ENCODE data around the gene MRTFB.

Gene MRTFB

DNA sequence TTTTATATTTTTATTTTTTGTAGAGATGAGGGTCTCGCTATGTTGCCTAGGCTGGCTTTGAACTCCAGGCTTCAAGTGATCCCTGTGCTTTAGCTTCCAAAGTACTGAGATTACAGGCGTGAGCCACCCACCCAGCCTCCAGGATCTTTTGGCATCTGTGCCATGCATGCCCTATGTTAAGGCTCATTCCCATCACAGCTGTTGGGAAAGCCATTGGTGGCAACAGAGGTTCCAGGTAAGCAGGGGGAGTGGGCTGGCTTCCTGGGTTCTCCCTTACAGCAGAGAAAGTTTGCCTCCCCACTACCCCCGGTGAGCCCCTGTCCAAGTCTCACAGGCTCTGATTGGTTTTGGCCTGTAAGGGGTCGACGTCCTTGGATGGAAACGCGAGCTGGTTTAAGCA, 8.9 kb upstream of the MRTFB start:
- DNase-seq (ENCODE audit: low spot score), result no peak

DNA sequence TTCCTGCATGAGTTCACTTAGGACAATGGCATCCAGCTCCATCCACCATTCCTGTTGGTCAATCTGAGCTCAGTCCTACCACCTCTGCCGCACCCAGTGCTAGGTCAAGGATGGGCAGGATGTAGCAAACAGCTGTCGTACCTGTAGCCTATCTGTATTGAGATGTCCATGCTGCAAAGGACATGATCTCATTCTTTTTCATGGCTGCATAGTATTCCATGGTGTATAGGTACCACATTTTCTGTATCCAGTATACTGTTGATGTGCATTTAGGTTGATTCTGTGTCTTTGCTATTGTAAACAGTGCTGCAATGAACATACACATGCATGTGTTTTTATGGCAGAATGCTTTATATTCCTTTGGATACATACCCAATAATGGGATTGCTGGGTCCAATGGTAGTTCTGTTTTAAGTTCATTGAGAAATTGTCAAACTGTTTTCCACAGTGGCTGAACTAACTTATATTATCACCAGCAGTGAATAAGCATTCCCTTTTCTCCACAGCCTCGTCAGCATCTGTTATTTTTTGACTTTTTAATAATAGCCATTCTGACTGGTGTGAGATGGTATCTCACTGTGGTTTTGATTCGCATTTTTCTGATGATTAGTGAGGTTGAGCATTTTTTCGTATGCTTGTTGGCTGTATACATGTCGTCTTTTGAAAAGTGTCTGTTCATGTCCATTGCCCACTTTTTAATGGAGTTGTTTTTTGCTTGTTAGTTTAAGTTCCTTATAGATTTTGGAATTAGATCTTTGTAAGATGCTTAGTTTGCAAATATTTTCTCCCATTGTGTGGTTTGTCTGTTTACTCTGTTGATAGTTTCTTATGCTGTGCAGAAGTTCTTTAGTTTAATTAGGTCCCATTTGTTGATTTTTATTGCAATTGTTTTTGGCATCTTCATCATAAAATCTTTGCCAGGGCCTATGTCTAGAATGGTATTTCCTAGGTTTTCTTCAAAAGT, 7.2 kb upstream of the MRTFB start:
- DNase-seq (ENCODE audit: low spot score), result no peak

DNA sequence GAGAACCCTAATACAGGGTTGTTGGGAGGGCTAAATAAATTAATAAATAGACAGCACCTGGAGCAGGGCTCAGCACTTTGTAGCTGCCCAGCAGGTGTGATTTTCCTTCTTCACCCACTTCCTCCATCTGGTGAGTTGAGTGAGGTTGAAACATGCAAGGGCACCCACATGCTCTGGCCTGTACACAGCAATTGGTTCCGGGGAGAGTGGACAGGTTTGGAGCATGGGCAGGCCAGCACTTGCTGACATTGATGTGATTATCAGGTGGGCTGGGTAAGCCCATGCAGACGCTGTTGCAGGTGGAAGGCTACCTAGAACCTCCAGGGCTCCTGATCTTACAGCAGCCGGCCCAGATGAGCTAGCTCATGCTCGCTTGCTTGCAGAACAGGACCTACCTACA, 1.3 kb upstream of the MRTFB start:
- DNase-seq (ENCODE audit: low spot score), result no peak

DNA sequence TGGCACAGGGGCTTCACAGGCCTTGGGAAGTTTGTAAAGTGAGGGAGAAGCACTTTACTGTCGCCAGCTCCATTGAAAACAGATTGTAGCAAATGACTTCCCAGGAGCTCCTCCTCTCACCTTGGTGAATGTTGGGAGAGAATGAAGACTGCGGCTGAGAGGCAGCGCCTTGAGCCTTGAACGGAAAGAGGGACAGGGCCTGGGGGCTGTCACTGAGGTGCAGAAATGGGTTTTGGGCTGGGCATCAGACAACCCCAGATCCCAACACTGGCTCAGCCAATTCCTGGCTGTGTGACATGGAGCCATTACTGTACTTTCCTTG, 603 bp upstream of the MRTFB start:
- no peak for DNase-seq (ENCODE audit: low spot score)

DNA sequence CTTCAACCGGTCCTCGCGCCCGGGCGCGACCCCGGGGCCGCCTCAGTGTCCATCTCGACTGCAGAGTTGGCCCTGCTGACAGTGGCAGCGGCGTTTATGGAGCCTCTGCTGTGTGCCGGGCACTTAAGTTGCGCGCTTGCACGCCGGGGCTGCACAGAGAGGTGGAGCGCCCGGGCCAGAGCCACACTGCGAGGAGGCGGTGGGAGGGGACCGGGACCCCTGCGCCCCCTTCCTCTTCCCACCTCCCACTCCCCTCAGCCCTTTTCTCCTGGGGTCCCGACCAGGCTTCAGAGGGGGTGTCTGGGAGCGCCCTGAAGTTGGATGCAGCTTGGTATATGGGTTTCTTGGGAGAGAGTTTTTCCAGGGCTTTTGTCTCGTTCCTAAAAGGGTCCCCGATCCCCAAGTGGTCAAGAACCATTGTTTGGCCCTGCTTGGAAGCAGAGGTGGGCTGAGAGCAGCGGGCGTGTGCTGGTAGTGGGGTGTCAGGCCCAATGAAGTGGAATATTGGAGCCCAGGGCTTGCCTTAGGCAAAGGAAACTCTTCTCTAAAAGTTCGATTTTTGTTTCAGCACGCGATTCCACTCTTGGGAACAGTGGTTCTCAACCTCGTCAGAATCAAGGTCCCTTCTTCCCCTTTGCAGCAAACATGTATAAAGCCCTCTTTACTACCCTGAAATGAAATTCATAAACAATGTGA, 605 bp downstream of the MRTFB start:
- DNase-seq (ENCODE audit: low spot score), result no peak

DNA sequence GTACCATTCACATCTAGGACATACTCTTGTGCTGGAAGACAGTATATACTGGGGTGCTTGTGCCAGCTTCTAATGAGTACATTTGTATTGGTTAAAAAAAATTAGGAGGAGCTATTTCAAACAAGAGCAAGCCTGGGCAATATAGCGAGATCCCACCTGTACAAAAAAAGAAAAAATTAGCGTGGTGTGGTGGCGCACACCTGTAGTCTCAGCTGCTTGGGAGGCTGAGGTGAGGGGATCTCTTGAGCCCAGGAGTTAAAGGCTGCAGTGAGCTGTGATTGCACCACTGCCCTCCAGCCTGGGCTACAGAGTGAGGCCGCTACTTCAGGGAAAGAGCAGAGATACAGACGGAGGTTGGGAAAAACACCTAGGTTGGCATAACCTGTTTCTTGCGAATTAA, 1.2 kb downstream of the MRTFB start:
- no peak for DNase-seq (ENCODE audit: low spot score)

DNA sequence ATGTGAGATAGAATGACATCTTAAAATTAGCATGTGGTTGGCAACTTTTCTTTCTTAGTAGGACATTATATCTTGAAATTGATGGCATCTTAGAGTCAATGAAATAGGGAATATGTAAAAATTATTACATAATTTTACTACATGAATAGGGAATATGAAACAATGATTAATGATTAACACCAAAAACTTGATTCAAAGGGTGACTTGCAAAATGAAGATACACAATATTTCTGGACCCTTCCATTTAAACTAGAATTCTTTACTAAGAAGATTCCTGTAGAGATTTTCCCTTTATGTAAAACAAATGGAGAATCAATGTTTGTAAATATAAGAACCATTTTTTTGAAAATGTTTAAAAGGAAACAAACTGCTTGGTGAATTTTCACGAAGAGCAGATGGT, 3.4 kb downstream of the MRTFB start:
- no peak for DNase-seq (ENCODE audit: low spot score)

DNA sequence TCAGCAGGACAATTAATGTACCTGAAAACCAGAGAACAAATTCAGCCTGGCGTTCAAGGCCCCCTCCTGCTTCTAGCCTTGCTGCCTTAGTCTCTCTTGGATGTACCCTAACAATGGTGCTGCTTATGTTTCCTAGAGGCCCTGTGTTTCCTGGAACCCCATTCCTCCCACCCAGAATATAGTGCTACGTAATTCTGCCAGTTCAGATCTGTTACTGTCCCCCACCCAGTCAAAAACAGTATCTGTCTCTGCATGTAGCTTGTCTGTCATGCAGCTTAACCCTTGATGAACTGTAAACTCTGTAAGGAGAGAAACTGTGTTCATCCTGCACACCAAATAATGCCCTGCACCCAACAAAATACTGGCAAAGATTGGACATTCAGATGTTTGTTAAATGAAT, 6.8 kb downstream of the MRTFB start:
- no peak for DNase-seq (ENCODE audit: low spot score)

DNA sequence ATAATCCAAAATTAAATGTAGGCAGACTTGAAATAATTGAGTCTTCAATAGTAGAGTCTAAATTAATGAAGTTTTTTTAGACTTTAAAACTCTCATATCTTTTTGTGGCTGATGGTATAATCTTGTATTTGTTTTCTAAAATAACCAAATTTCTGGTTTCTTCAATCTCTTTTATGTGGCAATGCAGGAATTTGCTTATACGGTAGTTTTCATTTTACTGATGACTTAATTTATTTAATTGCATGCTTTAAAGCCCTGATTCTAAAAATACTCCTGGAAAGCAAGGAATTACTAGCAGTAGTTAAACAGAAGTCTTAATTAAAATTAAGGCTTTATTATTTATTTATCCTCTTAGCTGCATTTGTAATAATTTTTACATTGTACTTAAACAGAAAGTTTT, 15.4 kb downstream of the MRTFB start:
- DNase-seq (ENCODE audit: low spot score), result no peak

DNA sequence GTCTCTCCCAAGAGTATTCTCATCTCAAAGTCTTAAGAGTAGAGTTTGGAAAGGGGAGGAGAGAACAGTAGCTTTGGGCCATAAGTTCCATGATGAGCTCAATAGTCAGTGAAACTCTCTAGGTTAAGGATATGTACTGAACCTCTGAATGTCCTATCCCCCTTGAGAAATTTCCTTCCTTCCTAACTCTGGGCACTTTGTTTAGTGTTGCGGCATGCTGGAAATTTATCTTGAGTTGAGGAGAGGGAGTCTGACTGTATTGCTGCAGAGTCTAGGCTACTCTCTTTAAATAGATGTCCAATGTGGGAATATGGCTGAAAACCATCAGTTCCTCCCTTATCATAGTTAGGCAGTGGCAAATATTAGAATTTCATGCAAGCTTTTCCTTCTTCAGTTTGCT, 16.1 kb downstream of the MRTFB start:
- no peak for DNase-seq (ENCODE audit: low spot score)

DNA sequence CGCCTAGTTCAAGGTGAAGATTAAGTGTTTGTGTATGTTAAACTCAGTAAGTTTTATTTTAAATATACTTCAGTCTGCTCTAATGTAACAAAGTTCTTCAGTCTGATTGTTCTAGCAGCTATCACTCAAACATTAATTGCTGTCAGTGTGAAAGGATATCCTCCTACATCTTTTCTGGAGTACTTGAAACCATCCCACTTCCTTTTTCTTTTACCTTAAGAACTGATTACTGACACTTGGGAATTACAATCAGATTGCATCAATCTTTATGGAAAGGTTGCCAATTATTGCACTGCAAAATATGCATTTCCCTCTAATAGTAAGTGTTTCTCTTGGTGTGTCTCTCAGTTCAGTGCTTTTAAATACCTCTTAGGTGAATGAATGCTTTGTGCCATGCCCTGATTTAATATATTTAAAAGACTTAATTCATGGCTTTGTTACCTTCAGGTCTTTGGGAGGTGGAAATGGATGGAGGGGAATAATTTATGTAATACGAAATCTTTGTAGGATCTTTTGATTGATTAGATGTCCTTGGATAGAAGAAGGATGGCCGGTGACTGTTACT, 16.6 kb downstream of the MRTFB start:
- no peak for DNase-seq (ENCODE audit: low spot score)

DNA sequence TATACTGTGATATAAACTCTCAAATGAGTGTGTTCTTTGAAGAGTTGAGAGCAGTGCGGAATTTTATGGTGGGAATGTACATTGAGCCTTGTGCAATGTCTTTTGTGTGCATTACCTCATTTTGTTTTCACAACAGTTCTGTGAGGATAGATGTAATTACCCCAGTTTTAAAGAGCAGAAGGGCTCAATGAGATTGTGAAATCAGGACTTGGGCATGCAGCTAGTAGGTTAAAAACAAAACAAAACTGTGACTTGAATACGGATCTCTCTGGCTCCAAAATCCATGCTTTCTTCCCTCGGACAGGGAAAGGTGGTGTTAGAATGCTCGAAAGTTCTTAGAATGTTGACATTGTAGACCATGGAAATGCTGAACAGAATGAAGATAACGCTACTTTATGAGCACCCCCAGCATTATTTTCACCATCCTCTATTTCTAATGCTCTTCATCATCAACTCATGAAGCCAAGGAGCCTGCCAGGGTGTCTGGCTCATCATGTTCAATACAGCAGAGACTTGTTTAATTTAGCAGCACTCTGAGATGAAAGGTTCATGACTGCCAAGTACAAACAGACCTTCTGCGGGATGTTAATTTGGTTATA, 17.1 kb downstream of the MRTFB start:
- no peak for DNase-seq (ENCODE audit: low spot score)

DNA sequence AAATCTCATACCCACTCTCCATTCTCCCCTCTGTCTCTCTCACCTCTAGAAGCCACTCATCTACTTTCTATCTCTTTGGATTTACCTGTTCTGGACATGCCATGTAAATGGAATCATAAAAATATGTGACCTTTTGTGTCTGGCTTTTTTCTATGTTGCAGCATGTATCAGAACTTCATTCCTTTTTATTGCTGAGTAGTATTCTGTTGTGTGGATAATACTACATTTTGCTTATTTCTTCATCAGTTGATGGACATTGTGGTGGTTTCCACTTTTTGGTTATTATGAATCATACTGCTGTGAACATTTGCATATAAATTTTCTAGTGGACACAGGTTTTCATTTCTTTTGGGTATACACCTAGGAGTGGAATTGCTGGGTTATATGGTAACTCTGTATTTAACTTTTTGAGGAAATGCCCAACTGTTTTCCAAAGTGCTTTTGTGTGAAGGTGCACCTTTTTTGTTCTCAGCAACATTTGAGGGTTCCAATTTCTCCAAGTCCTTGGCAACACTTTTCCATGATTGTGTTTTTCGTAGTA, 18.2 kb downstream of the MRTFB start:
- DNase-seq (ENCODE audit: low spot score), result no peak

DNA sequence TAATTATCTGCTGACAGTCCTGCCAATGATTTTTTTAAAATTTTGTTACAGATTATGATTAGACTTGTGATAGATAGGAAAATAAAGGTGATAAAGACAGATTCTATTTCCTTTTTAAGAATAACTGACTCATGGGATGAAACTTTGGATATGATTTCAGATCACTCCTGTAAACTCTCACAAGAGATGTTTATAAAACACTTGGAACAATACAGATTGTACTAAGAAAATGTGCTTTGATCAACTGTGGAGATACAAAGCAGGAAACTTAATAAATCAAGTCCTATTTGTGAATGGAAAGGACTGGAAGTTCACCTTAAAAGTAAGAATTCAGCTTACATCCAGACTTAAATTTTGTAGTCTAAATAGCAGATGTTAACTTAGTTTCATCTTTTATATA, 21.4 kb downstream of the MRTFB start:
- no peak for DNase-seq (ENCODE audit: low spot score)

DNA sequence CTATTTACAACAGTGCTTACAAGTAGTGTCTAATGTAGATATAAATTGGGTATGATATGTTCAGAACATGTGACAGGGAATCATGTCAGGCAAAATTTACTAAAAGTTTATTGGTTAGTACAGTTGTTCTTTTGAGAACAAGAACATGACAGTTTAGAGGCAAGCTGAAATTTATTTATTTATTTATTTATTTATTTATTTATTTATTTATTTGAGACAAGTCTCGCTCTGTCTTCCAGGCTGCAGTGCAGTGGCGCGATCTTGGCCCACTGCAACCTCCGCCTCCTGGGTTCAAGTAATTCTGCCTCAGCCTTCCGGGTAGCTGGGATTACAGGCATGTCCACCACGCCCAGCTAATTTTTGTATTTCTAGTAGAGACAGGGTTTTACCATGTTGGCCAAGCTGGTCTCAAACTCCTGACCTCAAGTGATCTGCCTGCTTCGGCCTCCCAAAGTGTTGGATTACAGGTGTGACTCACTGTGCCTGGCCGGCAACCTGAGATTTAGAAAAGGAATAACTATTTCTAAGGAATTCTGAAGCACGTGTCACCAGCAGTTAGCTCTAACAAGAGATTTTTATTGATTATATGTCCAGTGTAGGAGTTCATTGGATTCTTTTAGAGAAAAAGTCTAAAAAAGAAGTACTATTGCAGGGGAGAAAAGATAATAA, 24.9 kb downstream of the MRTFB start:
- no peak for DNase-seq (ENCODE audit: low spot score)

DNA sequence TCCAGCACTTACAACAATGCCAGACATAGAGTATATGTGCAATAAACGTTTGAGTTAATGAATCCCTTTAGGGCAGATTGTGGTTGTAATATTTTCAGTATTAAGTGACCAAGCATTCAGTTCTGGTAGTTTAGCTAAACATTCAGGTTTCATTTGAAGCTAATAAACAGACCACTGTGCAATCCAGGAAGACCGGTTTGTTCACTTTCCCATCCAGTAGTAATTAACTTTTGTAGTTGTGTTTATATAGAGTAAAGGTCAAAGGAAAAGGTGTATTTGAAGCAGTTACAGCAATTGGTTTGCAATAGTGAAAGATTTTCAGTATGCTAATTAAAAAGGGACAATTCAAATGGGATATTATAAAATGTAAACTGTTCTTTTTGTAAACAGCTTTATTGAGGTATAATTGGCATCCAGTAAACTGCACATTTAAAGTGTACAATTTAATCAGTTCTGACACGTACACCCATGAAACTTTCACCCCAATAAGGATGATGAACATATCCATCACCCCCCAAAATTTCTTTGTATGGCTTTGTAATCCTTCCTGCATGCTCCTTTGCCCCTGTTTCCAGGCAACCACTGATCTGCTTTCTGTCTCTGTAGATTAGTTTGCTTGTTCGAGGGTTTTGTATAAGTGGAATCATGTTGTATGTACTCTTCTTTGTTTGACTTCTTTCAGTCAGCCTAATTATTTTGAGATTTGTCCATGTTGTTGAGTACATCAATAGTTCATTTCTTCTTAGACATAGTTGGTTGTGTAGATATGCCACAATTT, 26.3 kb downstream of the MRTFB start:
- no peak for DNase-seq (ENCODE audit: low spot score)

DNA sequence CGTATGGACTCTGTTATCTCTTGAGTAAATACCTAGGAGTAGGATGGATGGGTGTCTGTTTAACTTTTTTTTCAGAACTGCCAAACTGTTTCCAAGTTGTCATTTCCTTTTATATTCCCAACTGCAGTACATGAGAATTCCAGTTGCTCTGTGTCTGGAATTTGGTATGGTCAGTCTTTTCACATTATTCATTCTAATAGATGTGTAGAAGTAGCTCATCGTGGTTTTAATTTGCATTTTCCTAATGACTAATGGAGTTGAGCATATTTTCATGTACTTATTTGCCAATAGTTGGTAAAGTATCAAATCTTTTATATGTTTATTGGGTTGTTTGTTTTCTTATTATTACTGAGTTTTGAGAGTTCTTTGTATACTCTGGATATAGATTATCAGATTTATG, 27.0 kb downstream of the MRTFB start:
- no peak for DNase-seq (ENCODE audit: low spot score)

DNA sequence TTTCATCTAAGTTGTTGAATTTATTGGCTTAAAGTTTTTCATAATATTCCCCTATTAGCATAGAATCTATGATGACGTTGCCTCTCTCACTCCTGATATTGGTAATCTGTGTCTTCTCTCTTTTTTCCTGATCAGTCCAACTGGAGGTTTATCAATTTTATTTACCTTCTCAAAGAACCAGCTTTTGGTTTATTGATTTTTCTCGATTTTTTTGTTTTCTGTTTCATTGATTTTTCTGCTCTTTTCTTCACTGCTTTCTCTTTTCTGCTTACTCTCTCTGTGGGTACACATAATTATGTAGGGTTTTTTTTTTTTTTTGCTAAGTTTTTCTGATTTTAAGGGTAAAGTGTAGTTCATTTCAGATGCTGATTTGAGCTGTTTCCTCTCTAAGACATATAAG, 29.7 kb downstream of the MRTFB start:
- no peak for DNase-seq (ENCODE audit: low spot score)

DNA sequence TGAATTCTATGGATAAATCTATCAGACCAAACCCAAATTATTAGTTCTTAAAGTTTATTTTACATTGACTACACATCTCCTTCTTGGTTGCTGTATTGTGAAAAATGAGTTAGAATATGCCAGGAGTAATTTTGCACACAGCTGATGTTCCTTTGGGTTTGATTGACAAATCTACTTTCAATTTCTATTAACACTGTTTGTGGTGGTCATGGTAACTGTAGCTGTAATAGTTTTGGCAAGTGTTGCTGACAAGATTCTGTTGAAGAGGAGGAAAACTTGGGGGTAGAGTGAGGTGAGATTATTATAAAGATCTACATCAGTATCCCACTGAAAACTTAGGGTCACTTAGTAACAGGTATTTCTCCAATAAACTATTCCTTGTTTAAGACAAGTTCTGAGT, 30.3 kb downstream of the MRTFB start:
- no peak for DNase-seq (ENCODE audit: low spot score)

DNA sequence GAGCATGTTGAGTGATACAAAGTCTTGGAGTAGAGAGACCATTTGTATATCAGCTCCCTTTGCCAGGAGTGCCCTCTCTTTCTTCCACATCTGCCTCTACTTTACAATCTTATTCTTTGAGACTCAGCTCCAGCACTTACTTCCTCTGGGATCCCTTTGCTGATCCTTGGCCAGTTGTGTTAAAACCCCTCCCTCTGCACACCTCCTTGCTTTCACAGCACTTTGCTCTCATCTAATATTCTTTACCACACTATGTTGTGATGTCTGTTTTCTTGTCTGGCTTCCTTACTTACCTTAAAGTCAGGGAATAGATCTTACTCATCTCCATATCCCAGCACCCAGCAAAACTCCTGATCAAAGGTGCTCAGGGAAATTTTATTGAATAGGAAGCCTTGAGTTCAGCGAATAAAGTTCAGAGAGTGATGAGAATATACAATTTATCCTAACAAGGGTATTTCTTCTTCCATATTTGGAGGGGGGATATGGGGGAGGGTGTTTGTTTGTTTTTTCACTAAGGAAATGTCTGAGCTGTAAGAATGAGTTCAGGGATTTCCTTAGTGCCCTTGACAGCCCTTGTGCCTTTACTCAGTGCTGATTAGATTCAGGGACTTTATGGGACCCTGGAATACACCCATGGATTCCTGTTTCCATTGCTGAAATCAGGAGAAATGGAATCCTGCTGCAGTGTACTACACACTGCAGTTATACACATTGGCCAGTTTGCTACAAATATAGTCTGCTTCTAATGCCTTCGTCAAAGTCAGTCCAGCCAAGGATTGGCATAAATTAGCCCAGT, 32.0 kb downstream of the MRTFB start:
- no peak for DNase-seq (ENCODE audit: low spot score)

DNA sequence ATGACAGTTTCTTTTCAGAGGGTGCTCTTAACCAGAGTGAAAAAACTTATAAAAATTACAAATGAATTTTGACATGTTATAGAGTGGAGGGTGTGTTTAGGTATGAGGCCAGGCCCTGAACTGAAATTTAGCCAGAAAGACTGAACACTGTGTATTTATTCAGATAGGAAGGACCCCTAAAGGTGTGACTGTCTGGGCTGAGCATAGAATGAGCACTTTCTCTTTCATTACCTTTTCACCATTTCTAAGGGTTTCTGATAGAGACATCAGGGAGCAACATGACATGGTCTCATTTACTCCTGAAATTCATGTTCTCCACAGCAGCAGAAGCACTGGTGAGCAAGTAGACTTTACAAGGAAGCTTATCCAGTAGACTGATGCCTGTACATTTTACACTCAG, 32.9 kb downstream of the MRTFB start:
- no peak for DNase-seq (ENCODE audit: low spot score)
